ENCODE data around the gene SLC9B2. TPM values are rescaled to one million over a fixed set of nuclear protein-coding genes. Genes with fewer than 3 reads are reported as not detected.

SLC9B2 gene
- total RNA-seq, 1 donor from 2014 or later, result 5.8 TPM

DNA sequence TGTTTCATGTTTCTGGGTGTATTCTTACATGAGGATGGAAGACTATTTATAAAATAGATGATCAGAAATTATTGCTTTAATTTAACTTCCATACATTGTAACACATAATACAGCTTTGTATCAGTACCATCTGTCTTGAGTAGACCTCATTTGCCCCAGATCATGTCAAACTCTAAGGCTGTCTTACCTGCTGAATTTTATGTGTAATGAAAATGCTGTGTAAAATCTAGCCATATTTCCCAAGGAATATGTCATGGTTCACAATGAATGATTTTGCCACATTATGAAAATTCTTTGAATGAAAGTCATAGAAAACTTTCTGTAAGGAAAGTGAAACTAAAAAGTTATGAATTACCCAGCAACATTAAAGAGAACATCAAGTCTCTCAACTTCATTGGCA lies 15.7 kb upstream of the SLC9B2 start:
- no peak overlapping the region for H3K27ac Mint-ChIP-seq (ENCODE audit: unreplicated experiment)
- no peaks in the 10 kb centered on the region for H3K27me3 Mint-ChIP-seq (ENCODE audit: unreplicated experiment)
- no peak overlapping the region for H3K4me3 Mint-ChIP-seq (ENCODE audit: unreplicated experiment)
- H3K4me1 Mint-ChIP-seq (ENCODE audit: unreplicated experiment), result no peaks in the 10 kb centered on the region
- no peaks in the 10 kb centered on the region for H3K9me3 Mint-ChIP-seq (ENCODE audit: unreplicated experiment)
- H3K36me3 Mint-ChIP-seq (ENCODE audit: low read depth, unreplicated experiment), result peaks cover under 1% of the 10 kb centered on the region
- TF ChIP-seq, protein P1, sequence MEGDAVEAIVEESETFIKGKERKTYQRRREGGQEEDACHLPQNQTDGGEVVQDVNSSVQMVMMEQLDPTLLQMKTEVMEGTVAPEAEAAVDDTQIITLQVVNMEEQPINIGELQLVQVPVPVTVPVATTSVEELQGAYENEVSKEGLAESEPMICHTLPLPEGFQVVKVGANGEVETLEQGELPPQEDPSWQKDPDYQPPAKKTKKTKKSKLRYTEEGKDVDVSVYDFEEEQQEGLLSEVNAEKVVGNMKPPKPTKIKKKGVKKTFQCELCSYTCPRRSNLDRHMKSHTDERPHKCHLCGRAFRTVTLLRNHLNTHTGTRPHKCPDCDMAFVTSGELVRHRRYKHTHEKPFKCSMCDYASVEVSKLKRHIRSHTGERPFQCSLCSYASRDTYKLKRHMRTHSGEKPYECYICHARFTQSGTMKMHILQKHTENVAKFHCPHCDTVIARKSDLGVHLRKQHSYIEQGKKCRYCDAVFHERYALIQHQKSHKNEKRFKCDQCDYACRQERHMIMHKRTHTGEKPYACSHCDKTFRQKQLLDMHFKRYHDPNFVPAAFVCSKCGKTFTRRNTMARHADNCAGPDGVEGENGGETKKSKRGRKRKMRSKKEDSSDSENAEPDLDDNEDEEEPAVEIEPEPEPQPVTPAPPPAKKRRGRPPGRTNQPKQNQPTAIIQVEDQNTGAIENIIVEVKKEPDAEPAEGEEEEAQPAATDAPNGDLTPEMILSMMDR (IDR thresholded peaks at IDR 0.05; ENCODE audit: unreplicated experiment), result no peak
- no peak for DNase-seq (ENCODE audit: low spot score)

DNA sequence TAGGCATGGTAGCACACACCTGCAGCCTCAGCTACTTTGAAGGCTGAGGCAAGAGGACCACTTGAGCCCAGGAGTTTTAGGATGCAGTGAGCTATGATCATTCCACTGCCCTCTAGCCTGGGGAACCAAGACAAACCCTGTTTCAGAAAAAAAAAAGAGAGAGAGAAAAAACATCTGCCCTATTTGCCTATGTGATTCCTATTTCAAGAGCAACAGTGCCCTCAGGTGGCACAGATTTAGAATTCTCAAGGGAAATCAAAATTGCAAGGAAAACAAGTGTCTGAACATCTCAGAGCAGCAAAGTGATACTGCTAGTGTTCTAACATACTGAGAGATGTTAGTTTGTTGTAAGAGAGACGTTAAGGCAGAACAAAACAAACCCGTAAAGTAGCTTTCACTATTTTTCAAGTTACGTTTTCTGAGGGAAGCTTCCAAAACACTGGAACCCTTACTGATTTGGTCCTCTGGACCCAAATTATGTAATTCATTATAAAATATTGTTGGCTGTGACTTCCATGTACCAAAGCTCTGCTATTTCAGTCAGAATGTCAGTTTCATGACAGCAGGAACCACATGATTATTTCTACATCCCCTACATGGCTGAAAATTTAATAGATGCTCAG lies 15.2 kb upstream of the SLC9B2 start:
- Mint-ChIP-seq H3K9me3 (ENCODE audit: unreplicated experiment) (no peaks in the 10 kb centered on the region), H3K27me3 (ENCODE audit: unreplicated experiment) (no peaks in the 10 kb centered on the region), H3K4me1 (ENCODE audit: unreplicated experiment) (no peaks in the 10 kb centered on the region), H3K4me3 (ENCODE audit: unreplicated experiment) (no peak overlapping the region), H3K27ac (ENCODE audit: unreplicated experiment) (no peak overlapping the region), H3K36me3 (ENCODE audit: low read depth, unreplicated experiment) (peaks cover 6% of the 10 kb centered on the region)
- TF ChIP-seq, protein P1 (IDR thresholded peaks at IDR 0.05; ENCODE audit: unreplicated experiment), result peak; percentile 33
- DNase-seq (ENCODE audit: low spot score), result peak; percentile 34

DNA sequence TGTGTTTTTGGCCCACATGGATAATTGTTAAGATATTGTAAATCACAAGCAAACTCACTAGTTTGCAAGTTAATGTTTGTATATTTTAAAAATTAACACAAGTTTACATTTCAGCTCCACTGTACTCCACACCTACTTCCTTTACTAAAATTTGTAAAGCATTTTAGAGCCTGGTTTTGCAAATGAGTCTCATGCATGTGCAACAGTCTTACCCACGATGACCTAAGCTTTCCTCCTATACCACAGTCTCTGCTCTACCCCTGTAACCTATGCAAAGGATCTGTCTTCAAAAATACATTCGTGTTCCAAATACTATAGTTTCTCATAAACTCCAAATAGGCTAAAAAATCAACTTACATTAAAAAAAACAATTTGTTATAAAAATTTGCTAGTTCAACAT lies 12.9 kb upstream of the SLC9B2 start:
- Mint-ChIP-seq H3K4me3 (ENCODE audit: unreplicated experiment) (no peak overlapping the region), H3K27me3 (ENCODE audit: unreplicated experiment) (no peaks in the 10 kb centered on the region), H3K27ac (ENCODE audit: unreplicated experiment) (no peak overlapping the region), H3K36me3 (ENCODE audit: low read depth, unreplicated experiment) (peaks cover 6% of the 10 kb centered on the region), H3K4me1 (ENCODE audit: unreplicated experiment) (no peaks in the 10 kb centered on the region), H3K9me3 (ENCODE audit: unreplicated experiment) (no peaks in the 10 kb centered on the region)
- DNase-seq (ENCODE audit: low spot score), result no peak
- TF ChIP-seq, protein P1 (IDR thresholded peaks at IDR 0.05; ENCODE audit: unreplicated experiment), result no peak

DNA sequence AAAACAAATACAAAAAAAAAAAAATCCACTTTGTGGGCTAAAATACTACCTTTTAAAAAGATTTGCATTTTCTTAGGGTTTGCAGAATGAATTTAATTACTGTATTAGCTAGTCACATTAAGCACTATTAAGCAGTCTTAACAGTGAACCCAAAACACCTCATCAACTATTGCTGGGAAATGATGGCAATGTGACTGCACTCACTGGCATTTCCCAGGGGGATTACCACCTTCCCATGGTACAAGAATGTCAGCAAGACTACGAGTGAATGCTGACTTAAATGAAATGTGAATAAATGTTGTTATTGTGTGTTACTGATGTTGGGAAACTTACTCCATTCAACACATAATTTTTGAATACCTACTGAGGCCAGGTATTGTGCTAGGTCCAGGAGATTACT lies 10.0 kb upstream of the SLC9B2 start:
- no peaks in the 10 kb centered on the region for H3K27me3 Mint-ChIP-seq (ENCODE audit: unreplicated experiment)
- no peak for DNase-seq (ENCODE audit: low spot score)
- no peak overlapping the region for H3K4me3 Mint-ChIP-seq (ENCODE audit: unreplicated experiment)
- peaks cover 8% of the 10 kb centered on the region for H3K36me3 Mint-ChIP-seq (ENCODE audit: low read depth, unreplicated experiment)
- no peaks in the 10 kb centered on the region for H3K4me1 Mint-ChIP-seq (ENCODE audit: unreplicated experiment)
- no peaks in the 10 kb centered on the region for H3K9me3 Mint-ChIP-seq (ENCODE audit: unreplicated experiment)
- TF ChIP-seq, protein P1 (IDR thresholded peaks at IDR 0.05; ENCODE audit: unreplicated experiment), result no peak
- no peak overlapping the region for H3K27ac Mint-ChIP-seq (ENCODE audit: unreplicated experiment)

DNA sequence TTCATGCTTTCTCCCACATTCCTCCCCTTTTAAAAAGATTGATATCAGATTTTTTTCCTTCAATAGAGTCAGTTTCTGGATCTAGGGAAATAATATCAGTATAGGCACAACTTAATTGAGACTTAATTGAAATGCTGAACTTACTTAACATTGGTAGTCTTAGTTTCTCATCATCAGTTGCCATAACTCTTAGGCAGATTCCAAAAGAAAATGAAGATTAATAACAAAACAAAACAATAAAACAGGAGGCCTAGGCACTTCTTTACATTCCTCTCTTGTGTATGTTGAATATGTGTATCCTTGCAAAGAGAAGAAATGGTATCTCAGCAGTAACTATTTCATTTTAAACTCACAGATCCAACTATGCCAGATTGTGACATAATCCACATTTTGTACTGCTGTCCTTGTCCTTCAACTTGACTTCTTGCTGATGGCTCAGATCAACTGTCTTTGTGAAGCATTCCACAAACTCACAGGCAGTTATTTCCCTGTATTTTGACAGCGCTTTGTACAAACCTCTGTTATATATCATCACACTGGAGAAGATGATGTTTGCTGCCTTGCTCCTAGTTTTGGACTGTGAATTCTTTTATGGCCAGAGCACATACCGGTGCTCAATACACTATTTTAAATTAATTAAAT lies 9.1 kb upstream of the SLC9B2 start:
- H3K4me3 Mint-ChIP-seq (ENCODE audit: unreplicated experiment), result no peak overlapping the region
- H3K4me1 Mint-ChIP-seq (ENCODE audit: unreplicated experiment), result no peaks in the 10 kb centered on the region
- no peaks in the 10 kb centered on the region for H3K27me3 Mint-ChIP-seq (ENCODE audit: unreplicated experiment)
- DNase-seq (ENCODE audit: low spot score), result no peak
- H3K27ac Mint-ChIP-seq (ENCODE audit: unreplicated experiment), result no peak overlapping the region
- no peaks in the 10 kb centered on the region for H3K9me3 Mint-ChIP-seq (ENCODE audit: unreplicated experiment)
- TF ChIP-seq, protein P1 (IDR thresholded peaks at IDR 0.05; ENCODE audit: unreplicated experiment), result no peak
- peaks cover 13% of the 10 kb centered on the region for H3K36me3 Mint-ChIP-seq (ENCODE audit: low read depth, unreplicated experiment)
